ENCODE results near the gene ZIC4.

Gene ZIC4

GRCh38 chr3:147348976-147349375 is 57.4 kb downstream of the ZIC4 start:
- H3K27ac ChIP-seq = no peak overlapping the region
- TF ChIP-seq ZFX (IDR thresholded peaks at IDR 0.05) (no peak), CTCF (conservative IDR thresholded peaks at IDR 0.05) (no peak)

DNA sequence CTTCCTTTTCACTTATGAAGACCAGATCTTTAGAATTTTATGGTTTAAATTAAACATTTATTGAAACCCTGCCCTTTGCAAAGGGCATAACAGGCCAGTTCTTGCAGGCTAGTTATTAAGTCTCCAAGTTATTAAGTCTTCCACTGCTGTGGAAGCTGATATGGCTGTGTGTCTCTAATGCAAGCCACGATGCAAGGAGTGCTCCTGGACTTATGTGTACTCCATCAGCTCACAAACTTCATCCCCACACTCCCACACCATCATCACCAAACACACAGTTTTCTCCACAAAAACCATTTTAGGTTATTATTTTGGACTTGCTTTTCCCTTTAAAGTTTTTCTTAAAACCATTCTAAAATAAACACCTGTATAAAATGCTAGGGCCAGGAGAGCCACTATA is 62.4 kb downstream of the ZIC4 start:
- no peak for TF ChIP-seq CTCF (conservative IDR thresholded peaks at IDR 0.05)
- no peak overlapping the region for H3K27ac ChIP-seq

GRCh38 chr3:147341727-147342126 is 64.6 kb downstream of the ZIC4 start:
- no peak overlapping the region for H3K27ac ChIP-seq

DNA sequence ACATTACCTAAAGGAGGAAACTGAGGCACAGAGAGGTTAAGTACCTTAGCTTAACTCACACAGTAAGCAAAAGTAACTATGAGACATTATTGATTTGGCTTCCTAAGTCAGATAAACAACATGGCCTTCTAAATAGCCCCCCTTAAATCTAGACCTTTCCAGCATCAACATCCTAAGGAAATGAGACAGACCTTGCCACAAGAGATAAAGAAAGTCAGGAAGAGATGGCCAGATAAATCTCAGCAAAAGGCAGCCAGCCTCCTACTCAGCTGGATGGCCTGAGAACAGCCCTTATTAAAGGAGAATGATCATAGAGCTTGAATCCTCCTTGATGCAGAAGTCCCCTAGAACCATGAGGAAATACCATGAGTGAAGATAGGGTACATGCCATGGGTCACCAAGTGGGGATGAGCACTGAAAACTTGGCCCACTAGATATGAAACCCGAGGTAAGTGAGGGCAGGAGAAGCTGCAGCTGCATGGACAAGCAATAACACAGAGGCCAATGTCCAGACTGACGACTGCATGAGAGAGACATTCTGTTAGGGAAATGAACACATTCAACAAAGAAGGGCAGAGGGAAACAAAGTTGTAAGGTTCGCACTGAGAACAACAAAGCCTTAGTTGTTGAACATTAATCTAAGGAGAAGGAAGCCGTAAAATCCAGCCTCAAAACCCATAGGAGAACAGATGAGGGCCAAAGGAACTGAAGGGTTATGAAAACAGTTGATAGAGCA is 69.6 kb downstream of the ZIC4 start:
- H3K27ac ChIP-seq = no peak overlapping the region
- TF ChIP-seq ZFX (IDR thresholded peaks at IDR 0.05) (no peak), CTCF (conservative IDR thresholded peaks at IDR 0.05) (no peak)

More at GRCh38 chr3:147341727-147342126, 64.6 kb downstream of the ZIC4 start:
- TF ChIP-seq CTCF (conservative IDR thresholded peaks at IDR 0.05) (no peak), ZFX (IDR thresholded peaks at IDR 0.05) (no peak)
